ENCODE data around the gene IVL.

The IVL gene

DNA sequence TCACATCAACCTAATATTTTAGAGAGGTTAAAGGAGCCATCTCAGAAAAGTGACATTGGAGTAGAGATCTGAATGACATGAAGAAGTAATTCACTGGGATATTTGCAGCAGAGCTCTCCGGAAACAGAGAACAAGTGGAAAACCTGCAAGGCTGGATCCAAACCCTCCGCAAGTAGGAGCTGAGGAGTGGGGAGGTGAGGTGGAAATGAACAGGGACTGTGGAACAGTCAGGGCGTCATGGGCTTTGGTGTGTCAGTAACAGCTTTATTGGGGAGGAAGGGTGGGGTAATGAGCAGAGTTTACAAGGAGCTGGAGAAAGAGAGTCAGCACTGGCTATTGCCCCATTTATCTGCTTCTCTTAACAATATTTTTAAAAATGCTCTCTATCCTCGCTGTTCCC is 9.3 kb upstream of the IVL start:
- DNase-seq, result no peak

DNA sequence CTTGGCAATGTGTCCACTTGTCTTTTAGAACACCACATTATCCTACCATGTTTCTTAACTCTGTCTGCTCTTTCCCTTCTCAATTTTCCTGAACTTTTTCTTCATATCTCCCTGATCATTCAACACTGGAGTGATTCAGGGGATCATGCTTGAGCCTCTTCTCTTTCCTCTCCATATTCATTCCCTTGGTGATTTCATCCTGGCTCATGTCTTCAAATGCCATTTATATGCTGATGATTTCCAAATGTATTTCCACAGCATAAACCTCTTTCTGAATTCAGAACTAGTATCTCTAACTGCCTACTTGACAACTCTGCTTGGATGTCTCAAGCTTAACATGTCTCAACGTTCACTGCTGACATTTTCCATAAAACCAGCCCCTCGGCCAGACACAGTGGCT is 8.5 kb upstream of the IVL start:
- DNase-seq, result no peak

GRCh38 chr1:152901631-152902030 is 6.7 kb upstream of the IVL start:
- DNase-seq, result no peak

DNA sequence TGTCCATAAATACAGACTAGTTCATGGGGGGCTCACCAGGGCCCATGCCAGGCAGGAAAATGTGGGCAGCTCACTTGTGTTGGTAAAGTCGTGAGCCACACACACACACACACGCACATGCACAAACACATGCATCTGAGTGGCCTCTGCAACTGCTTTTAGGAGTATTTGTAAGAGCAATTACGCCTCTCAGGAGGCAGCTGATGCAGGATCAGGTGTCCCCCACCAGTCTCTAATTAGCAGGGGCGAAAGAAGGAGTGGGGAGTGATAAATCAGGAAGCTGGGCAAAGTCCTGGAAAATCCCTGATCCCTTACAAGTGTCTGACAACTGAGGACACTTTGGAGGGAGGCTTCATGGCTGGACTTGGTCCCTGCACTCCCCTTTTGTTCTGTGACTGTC is 5.7 kb upstream of the IVL start:
- no peak for DNase-seq

- DNase-seq, result no peak
Observed at GRCh38 chr1:152904688-152905440, 3.5 kb upstream of the IVL start.

- no peak for DNase-seq
Observed at GRCh38 chr1:152906023-152906565, 2.3 kb upstream of the IVL start.

DNA sequence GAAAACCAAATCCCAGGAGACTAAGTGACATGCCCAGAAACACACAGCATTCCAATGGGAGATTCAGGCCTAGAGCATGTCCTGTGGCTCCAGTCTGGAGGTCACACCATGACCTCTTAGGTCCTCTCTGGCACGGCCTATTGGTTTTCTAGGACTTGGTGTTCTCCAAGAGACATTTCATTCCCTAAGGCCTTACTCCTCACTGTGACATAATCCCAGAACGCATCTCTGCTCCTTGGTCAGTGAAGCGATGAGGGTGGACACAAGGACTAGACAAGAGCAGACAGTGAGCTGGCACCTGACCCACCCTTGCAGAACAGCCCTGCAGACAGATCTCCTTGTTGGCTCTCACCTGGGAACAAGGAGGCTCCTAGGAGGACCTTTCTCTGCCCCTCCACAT is 860 bp downstream of the IVL start:
- DNase-seq, result no peak

GRCh38 chr1:152912471-152912870 is 4.1 kb downstream of the IVL start:
- DNase-seq, result no peak

DNA sequence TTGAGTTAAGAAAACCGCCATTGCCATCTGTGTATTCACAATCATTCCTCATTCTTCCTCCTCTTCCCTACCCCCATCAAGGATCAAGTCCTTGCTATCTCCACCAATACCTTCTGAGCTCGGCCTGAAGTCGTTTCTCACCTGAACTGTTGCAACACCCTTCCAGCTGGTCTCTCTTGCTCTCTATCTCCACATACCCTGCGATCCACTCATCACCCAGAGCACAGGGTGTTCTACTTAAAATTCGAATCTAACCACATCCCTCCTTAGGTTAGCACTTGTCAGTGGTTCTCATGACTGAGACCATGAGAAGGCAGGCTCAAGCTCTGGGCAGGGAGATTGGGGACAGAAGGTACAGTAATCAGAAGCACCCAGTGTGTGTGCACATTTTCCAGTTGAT is 4.6 kb downstream of the IVL start:
- DNase-seq, result no peak

DNA sequence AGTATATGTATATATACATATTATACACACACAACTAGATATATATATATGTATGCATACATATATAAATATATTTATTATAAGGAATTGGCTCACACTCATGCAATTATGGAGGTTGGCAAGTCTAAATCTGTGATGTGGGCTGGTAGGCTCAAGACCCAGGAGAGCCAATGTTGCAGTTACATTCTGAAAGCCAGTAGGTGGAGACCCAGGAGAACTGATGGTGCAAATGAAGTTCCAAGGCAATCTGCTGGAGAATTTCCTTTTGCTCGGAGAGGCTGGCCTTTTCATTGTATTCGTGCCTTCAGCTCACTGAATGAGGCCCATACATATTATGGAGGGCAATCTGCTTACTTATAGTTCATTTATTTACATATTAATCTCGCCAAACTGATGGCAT is 9.4 kb downstream of the IVL start:
- DNase-seq, result peak; percentile 7

DNA sequence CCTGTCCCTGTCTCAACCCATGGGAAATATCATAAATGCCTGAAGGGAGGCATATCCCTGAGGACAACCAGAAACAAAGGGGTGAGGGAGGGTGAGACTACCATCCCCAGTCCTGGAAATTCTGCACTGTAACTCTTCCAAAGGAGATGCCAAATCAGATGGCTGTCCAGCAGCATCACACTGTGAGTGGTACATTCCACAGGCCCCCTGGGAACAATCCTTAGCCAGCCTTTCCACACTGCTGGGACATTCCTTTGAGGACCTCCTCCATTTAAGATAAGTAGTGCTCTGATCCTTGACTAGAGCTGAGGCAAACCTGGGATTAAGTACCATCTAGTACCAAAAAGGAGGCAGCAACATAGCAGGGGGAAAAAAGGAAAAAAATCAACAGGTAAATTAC is 10.7 kb downstream of the IVL start:
- no peak for DNase-seq

DNA sequence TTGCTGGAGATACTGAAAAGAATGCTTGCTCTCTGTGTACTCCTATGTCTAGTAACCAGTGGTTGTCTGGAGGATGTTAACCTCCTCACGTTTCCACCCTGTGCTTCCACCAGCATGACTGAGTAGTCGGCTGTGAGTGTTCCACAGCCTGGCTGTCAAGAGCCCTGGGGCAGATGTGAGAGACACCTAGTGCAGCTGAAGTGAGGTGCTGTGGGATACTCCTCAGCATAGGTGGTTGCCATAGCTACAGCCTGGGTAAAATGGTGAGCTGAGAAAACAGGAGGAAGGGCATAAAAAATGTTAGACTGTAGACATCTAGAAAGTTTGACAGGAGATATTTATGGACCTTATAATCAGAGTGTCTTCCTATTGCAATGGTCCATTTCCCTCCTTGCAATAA is 15.8 kb downstream of the IVL start:
- no peak for DNase-seq

GRCh38 chr1:152926091-152926490 is 17.7 kb downstream of the IVL start:
- no peak for DNase-seq

- DNase-seq, result no peak
Observed at GRCh38 chr1:152928671-152929070, 20.3 kb downstream of the IVL start.

DNA sequence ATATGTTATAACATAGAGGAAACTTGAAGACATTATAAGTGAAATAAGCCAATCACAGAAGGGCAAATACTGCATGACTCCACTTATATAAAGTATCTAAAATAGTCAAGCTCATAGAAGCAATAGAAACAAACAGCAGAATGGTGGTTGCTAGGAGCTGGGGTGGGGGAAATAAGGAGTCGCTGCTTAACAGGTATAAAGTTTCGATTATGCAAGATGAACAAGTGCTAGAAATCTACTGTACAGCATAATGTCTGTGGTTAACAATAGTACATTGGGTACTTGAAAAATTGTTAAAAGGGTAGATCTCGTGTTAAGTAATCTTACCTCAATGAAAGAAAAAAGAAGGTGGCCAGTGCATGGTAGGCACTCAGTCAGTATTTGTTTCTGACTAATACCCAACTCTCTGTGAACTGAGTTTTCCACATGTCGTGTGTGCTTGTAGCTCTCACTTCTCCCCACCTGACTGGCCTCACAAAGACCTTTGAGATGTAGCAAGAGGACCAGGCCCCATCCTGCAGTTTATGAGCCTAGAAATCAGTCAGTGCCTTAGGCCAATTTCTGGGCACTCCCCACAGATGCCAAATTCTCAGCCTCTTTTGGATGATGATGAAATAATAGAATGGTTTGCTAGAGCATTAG is 23.9 kb downstream of the IVL start:
- DNase-seq, result no peak

DNA sequence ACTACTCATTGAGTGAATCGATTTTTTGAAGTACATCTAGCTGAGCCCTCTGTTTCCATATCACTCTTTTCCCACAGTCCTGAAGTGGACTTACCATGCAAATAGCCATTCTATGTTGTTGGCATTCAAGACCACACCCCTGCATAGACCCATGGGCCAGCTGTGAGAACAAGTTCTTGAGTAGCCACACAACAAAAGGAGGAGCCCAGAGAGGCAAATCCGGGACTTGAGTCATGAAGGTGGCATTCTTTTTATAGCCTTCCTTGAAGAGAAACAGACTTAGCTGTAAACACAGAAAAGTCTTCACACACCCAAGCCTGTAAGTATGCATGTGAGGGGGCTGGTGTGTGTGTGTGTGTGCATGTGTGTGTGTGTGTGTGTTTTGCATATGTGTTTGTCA is 24.9 kb downstream of the IVL start:
- no peak for DNase-seq

GRCh38 chr1:152940614-152941013 is 32.3 kb downstream of the IVL start:
- DNase-seq, result no peak

DNA sequence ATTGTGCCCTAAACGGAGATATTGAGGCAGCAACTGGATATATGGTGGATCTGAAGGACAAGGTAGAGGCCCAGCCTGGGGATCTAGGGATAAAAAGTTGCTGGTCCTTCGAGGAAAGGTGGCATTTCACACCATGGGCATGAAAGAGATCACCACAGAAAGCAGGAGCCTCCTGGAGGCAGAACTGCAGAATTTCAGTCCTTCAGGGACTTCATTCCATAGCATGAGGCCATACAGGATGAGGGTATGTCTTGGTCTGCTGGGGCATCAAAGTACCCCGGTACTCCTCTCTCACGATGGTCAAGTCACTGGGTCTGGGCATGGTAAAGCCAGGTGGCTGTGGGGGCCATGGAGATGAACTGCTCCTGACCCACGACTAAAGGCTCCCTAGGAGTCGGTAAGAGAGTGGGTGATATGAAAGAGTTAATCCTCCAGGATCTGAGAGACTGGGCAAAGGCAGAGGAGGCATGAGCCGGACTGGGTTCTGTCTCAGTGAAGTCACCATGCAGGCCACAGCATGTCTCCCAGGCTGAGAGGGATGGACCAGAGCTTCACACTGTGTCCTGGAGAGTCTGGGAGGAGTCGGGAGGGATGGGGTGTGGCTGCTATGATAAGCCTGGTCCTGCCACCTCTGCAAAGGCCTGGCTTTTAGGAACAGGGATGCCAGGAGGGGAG is 32.8 kb downstream of the IVL start:
- no peak for DNase-seq

- DNase-seq, result no peak
Observed at GRCh38 chr1:152942161-152942560, 33.8 kb downstream of the IVL start.

- DNase-seq, result no peak
Observed at GRCh38 chr1:152946248-152946647, 37.9 kb downstream of the IVL start.

GRCh38 chr1:152946651-152947256 is 38.4 kb downstream of the IVL start, which contains the start of gene SPRR5:
Gene SPRR5, plus strand, starts transcription at chr1:152947206. Its CDS starts 1,349 bp downstream, at chr1:152948555.
- no peak for DNase-seq

DNA sequence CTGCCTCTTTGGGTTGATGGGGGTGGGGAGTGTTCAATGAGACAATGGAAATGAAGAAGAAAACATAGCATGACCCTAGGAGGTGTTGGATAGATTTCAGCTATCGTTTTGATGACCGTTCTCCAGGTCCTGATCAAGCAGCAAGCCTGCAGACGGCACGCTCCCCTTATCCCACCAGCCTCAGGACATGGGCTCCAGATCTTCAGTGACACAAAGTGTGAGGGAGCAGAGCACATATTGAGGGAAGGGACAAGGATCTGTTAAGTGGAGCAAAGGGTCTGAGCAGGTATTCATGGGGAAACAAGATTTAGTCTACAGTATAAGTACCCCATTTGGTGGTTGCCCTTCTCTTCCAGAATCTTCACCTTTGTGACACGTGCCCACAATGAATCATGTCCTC is 43.4 kb downstream of the IVL start:
- DNase-seq, result no peak

DNA sequence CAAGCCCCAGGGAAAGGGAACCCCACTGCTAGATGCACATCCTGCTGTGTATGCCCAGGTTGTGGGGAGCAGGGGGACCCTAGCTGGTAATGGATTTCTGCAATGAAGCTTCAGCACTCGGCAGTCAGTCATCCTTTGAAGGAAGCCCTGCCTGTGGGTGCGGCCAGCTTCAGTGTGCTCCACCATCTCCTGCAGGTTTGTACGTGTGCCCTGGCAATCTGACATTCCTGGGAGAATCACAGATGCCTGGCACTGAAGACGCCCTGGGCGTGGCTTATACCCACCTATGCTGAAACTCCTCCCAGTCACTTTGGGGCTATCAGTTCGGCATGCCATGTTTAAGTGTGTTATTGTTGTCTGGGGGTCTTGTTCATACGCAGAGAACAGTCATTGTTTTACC is 45.4 kb downstream of the IVL start:
- no peak for DNase-seq

DNA sequence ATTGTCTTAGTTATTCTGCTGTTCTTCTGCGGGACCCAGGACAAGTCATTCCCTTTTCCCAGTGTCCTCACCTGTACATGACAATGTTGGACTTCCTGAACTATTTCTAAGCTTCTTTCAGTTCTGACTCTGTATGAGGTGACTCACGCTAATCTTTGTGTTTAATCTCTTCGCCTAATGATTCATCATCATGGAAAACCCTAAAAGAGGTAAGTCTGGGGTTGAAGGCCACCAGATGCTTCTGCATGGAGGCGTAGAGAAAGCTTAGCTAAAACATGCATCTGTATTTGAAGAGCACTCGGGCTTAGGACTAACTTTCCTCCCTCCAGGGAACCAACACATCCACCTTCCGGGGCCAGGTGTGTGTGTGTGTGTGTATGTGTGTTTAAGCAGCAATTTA is 46.1 kb downstream of the IVL start:
- DNase-seq, result no peak
